ENCODE data around the gene PRRX2. TPM values are rescaled to one million over a fixed set of nuclear protein-coding genes. Genes with fewer than 3 reads are reported as not detected.

Gene PRRX2
- total RNA-seq, 1 donor from 2014 or later: not detected

GRCh38 chr9:129648092-129648763, 17.2 kb upstream of the PRRX2 start:
- FAIRE-seq (peak; percentile 92), DNase-seq (ENCODE audit: low read depth) (no peak)
- no peak for TF ChIP-seq CTCF (IDR thresholded peaks at IDR 0.05; ENCODE audit: insufficient read depth, low read length, severe bottlenecking)
- no peaks in the 10 kb centered on the region for H3K36me3 ChIP-seq (ENCODE audit: control insufficient read depth, insufficient read depth, low read length)
- H3K27me3 ChIP-seq (ENCODE audit: control insufficient read depth, insufficient read depth, low read length): peaks cover under 1% of the 10 kb centered on the region
- H3K4me3 ChIP-seq (ENCODE audit: low read depth, low read length): no peak overlapping the region

GRCh38 chr9:129648764-129649115, 16.7 kb upstream of the PRRX2 start:
- DNase-seq (ENCODE audit: low read depth) (no peak), FAIRE-seq (no peak)
- no peak for TF ChIP-seq CTCF (IDR thresholded peaks at IDR 0.05; ENCODE audit: insufficient read depth, low read length, severe bottlenecking)
- Histone ChIP-seq H3K27me3 (ENCODE audit: control insufficient read depth, insufficient read depth, low read length) (peaks cover 2% of the 10 kb centered on the region), H3K36me3 (ENCODE audit: control insufficient read depth, insufficient read depth, low read length) (no peaks in the 10 kb centered on the region), H3K4me3 (ENCODE audit: low read depth, low read length) (no peak overlapping the region)

GRCh38 chr9:129649726-129650679, 15.4 kb upstream of the PRRX2 start:
- Histone ChIP-seq H3K4me3 (ENCODE audit: low read depth, low read length) (no peak overlapping the region), H3K36me3 (ENCODE audit: control insufficient read depth, insufficient read depth, low read length) (no peaks in the 10 kb centered on the region), H3K27me3 (ENCODE audit: control insufficient read depth, insufficient read depth, low read length) (peaks cover 2% of the 10 kb centered on the region)
- FAIRE-seq: peak; percentile 52
- no peak for DNase-seq (ENCODE audit: low read depth)
- TF ChIP-seq CTCF (IDR thresholded peaks at IDR 0.05; ENCODE audit: insufficient read depth, low read length, severe bottlenecking): no peak

DNA sequence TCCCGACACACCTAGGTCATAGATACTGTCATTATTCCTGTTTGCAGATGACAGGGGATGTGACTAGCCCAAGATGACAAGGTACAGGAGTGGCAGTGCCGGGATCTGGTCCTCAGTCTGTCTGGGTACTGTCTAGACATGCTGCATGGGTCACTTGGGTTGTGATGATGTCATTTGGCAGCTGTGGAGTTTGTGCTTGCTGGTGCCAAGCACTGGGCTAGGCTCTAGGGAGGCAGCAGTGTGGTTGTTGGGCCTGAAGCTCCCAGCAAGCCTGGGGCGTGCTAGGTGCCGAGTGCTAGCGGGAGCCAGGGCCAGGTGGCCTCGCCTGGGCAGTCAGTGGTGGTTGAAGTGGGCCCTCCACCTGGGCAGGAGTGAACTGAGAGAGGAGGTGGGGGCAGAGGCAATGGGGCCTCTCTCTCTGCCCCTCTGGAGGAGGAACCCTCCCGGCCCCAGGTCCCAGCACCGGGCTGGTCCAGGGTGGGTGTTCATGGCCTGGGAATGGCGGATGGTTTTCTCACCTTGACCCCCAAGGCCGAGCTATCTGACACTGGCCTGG, 14.7 kb upstream of the PRRX2 start:
- Histone ChIP-seq H3K27me3 (ENCODE audit: control insufficient read depth, insufficient read depth, low read length) (peaks cover 4% of the 10 kb centered on the region), H3K36me3 (ENCODE audit: control insufficient read depth, insufficient read depth, low read length) (no peaks in the 10 kb centered on the region), H3K4me3 (ENCODE audit: low read depth, low read length) (no peak overlapping the region)
- peak; percentile 74 for DNase-seq (ENCODE audit: low read depth)
- FAIRE-seq: peak; percentile 95
- TF ChIP-seq CTCF (IDR thresholded peaks at IDR 0.05; ENCODE audit: insufficient read depth, low read length, severe bottlenecking): no peak

- no peaks in the 10 kb centered on the region for H3K36me3 ChIP-seq (ENCODE audit: control insufficient read depth, insufficient read depth, low read length)
- FAIRE-seq (no peak), DNase-seq (ENCODE audit: low read depth) (no peak)
These were observed 11.5 kb upstream of the PRRX2 start for GRCh38 chr9:129653823-129654553.

More at GRCh38 chr9:129653823-129654553, 11.5 kb upstream of the PRRX2 start:
- no peak for TF ChIP-seq CTCF (IDR thresholded peaks at IDR 0.05; ENCODE audit: insufficient read depth, low read length, severe bottlenecking)
- Histone ChIP-seq H3K4me3 (ENCODE audit: low read depth, low read length) (no peak overlapping the region), H3K27me3 (ENCODE audit: control insufficient read depth, insufficient read depth, low read length) (peaks cover 4% of the 10 kb centered on the region)
